Activated T-cell treated with anti-CD3 and anti-CD28 coated beads, Interleukin-2, amount 50 U/mL, for 4 hours (primary cell): Measurements from ENCODE around the gene CLMN. TPM values are rescaled to one million over a fixed set of nuclear protein-coding genes. Genes with fewer than 3 reads are reported as not detected.
"Not testable (repeated sequence)": the region's sequence is repeated elsewhere in the genome, so short reads cannot be mapped to it uniquely, and the experiment has no call there.

ENCODE experiments used
- ATAC-seq, 2 donors: fragments of 200-7000 bp; cut with Tn5 transposase; one replicate each; pipeline ENCODE4 v1.10.0; 2021
- DNase-seq: peaks from one replicate; pipeline ENCODE4 v3.0.0-alpha.2; 2020
- H3K27me3 Mint-ChIP-seq: one replicate; pipeline ENCODE4 v1.8.0; 2021; ENCODE audit warnings: low read depth, mixed read lengths
- H3K36me3 Mint-ChIP-seq: one replicate; pipeline ENCODE4 v1.8.0; 2022; ENCODE audit warnings: mixed read lengths; ENCODE audit not compliant: insufficient read depth
- H3K4me1 Mint-ChIP-seq: one replicate; pipeline ENCODE4 v1.8.0; 2021; ENCODE audit warnings: low read depth, mixed read lengths
- H3K4me3 Mint-ChIP-seq: one replicate; pipeline ENCODE4 v1.8.0; 2021; ENCODE audit warnings: mild to moderate bottlenecking, moderate library complexity, mixed read lengths
- H3K9me3 Mint-ChIP-seq: one replicate; pipeline ENCODE4 v1.8.0; 2021; ENCODE audit warnings: mixed read lengths
- total RNA-seq, 3 donors: library from RNA; stranded (reverse); gene quantifications; one replicate each; pipeline ENCODE4 v1.2.1, GENCODE V29; 2021

CLMN gene
- total RNA-seq, 3 donors from 2014 or later = 0.71 to 1.3 (median 0.71) TPM

GRCh38 chr14:95286645-95287044 is 33.1 kb downstream of the CLMN start:
- DNase-seq (no peak), ATAC-seq (no peak)
- no peaks in the 10 kb centered on the region for H3K36me3 Mint-ChIP-seq
- H3K9me3 Mint-ChIP-seq = no peaks in the 10 kb centered on the region
- H3K4me1 Mint-ChIP-seq = no peaks in the 10 kb centered on the region
- H3K27me3 Mint-ChIP-seq = peaks cover 10% of the 10 kb centered on the region
- no peak overlapping the region for H3K4me3 Mint-ChIP-seq

GRCh38 chr14:95285566-95285965 is 34.1 kb downstream of the CLMN start:
- no peaks in the 10 kb centered on the region for H3K9me3 Mint-ChIP-seq
- DNase-seq (no peak), ATAC-seq (no peak)
- no peak overlapping the region for H3K4me3 Mint-ChIP-seq
- H3K27me3 Mint-ChIP-seq = peaks cover 10% of the 10 kb centered on the region
- H3K4me1 Mint-ChIP-seq = no peaks in the 10 kb centered on the region
- no peaks in the 10 kb centered on the region for H3K36me3 Mint-ChIP-seq

GRCh38 chr14:95283802-95284201 is 35.9 kb downstream of the CLMN start:
- not testable (repeated sequence) for H3K4me3 Mint-ChIP-seq, DNase-seq

GRCh38 chr14:95282986-95283380 is 36.7 kb downstream of the CLMN start:
- DNase-seq, ATAC-seq, H3K9me3 Mint-ChIP-seq, H3K36me3 Mint-ChIP-seq, H3K4me1 Mint-ChIP-seq, H3K4me3 Mint-ChIP-seq, H3K27me3 Mint-ChIP-seq: not testable (repeated sequence)

More at GRCh38 chr14:95283802-95284201, 35.9 kb downstream of the CLMN start:
- H3K4me1 Mint-ChIP-seq, H3K27me3 Mint-ChIP-seq, ATAC-seq, H3K36me3 Mint-ChIP-seq, H3K9me3 Mint-ChIP-seq: not testable (repeated sequence)

GRCh38 chr14:95282354-95282985 is 37.2 kb downstream of the CLMN start:
- H3K27me3 Mint-ChIP-seq = no peaks in the 10 kb centered on the region
- no peak for DNase-seq
- no peaks in the 10 kb centered on the region for H3K4me1 Mint-ChIP-seq
- no peaks in the 10 kb centered on the region for H3K36me3 Mint-ChIP-seq
- H3K4me3 Mint-ChIP-seq = no peak overlapping the region
- no peaks in the 10 kb centered on the region for H3K9me3 Mint-ChIP-seq
- ATAC-seq = no peak

- H3K9me3 Mint-ChIP-seq = no peaks in the 10 kb centered on the region
- no peak for ATAC-seq
- H3K36me3 Mint-ChIP-seq = no peaks in the 10 kb centered on the region
- DNase-seq = no peak
- no peak overlapping the region for H3K4me3 Mint-ChIP-seq
- no peaks in the 10 kb centered on the region for H3K4me1 Mint-ChIP-seq
- no peaks in the 10 kb centered on the region for H3K27me3 Mint-ChIP-seq
Measured at GRCh38 chr14:95281560-95282176, 38.0 kb downstream of the CLMN start.

GRCh38 chr14:95275494-95275893 is 44.2 kb downstream of the CLMN start:
- no peaks in the 10 kb centered on the region for H3K27me3 Mint-ChIP-seq
- ATAC-seq (no peak), DNase-seq (no peak)
- H3K36me3 Mint-ChIP-seq = no peaks in the 10 kb centered on the region
- no peak overlapping the region for H3K4me3 Mint-ChIP-seq
- no peaks in the 10 kb centered on the region for H3K9me3 Mint-ChIP-seq
- no peaks in the 10 kb centered on the region for H3K4me1 Mint-ChIP-seq

- no peak overlapping the region for H3K4me3 Mint-ChIP-seq
- no peak for DNase-seq
- H3K4me1 Mint-ChIP-seq = no peaks in the 10 kb centered on the region
- H3K36me3 Mint-ChIP-seq = no peaks in the 10 kb centered on the region
- H3K9me3 Mint-ChIP-seq = no peaks in the 10 kb centered on the region
- H3K27me3 Mint-ChIP-seq = no peaks in the 10 kb centered on the region
- no peak for ATAC-seq
Measured at GRCh38 chr14:95274874-95275273, 44.8 kb downstream of the CLMN start.

- Mint-ChIP-seq H3K9me3 (no peaks in the 10 kb centered on the region), H3K4me3 (no peak overlapping the region), H3K36me3 (no peaks in the 10 kb centered on the region), H3K4me1 (no peaks in the 10 kb centered on the region), H3K27me3 (no peaks in the 10 kb centered on the region)
- DNase-seq (no peak), ATAC-seq (no peak)
Measured at GRCh38 chr14:95274279-95274678, 45.4 kb downstream of the CLMN start.

- Mint-ChIP-seq H3K4me1 (no peaks in the 10 kb centered on the region), H3K27me3 (no peaks in the 10 kb centered on the region), H3K4me3 (no peak overlapping the region), H3K9me3 (no peaks in the 10 kb centered on the region), H3K36me3 (no peaks in the 10 kb centered on the region)
- ATAC-seq (no peak), DNase-seq (no peak)
Measured at GRCh38 chr14:95273001-95273978, 46.4 kb downstream of the CLMN start.

- no peaks in the 10 kb centered on the region for H3K9me3 Mint-ChIP-seq
- peaks cover 9% of the 10 kb centered on the region for H3K4me1 Mint-ChIP-seq
Measured at GRCh38 chr14:95272057-95272456, 47.7 kb downstream of the CLMN start.

GRCh38 chr14:95270203-95270602 is 49.5 kb downstream of the CLMN start:
- no peaks in the 10 kb centered on the region for H3K9me3 Mint-ChIP-seq
- DNase-seq (no peak), ATAC-seq (no peak)
- no peaks in the 10 kb centered on the region for H3K36me3 Mint-ChIP-seq
- peaks cover 25% of the 10 kb centered on the region for H3K4me1 Mint-ChIP-seq
- H3K27me3 Mint-ChIP-seq = no peaks in the 10 kb centered on the region
- no peak overlapping the region for H3K4me3 Mint-ChIP-seq

More at GRCh38 chr14:95272057-95272456, 47.7 kb downstream of the CLMN start:
- Mint-ChIP-seq H3K4me3 (no peak overlapping the region), H3K36me3 (no peaks in the 10 kb centered on the region), H3K27me3 (no peaks in the 10 kb centered on the region)
- DNase-seq = no peak
- ATAC-seq = no peak

- no peaks in the 10 kb centered on the region for H3K36me3 Mint-ChIP-seq
- peaks cover 30% of the 10 kb centered on the region for H3K4me1 Mint-ChIP-seq
- H3K4me3 Mint-ChIP-seq = no peak overlapping the region
- DNase-seq (no peak), ATAC-seq (no peak)
- H3K27me3 Mint-ChIP-seq = no peaks in the 10 kb centered on the region
- H3K9me3 Mint-ChIP-seq = no peaks in the 10 kb centered on the region
Measured at GRCh38 chr14:95269493-95269892, 50.2 kb downstream of the CLMN start.

GRCh38 chr14:95268350-95268749 is 51.4 kb downstream of the CLMN start:
- DNase-seq (no peak), ATAC-seq (peak; percentile 27 to 35)
- no peak overlapping the region for H3K4me3 Mint-ChIP-seq
- peaks cover 31% of the 10 kb centered on the region for H3K4me1 Mint-ChIP-seq
- no peaks in the 10 kb centered on the region for H3K36me3 Mint-ChIP-seq
- no peaks in the 10 kb centered on the region for H3K27me3 Mint-ChIP-seq
- no peaks in the 10 kb centered on the region for H3K9me3 Mint-ChIP-seq
